Endodermal cell (in vitro differentiated cells): ENCODE data around the gene SRPRB. TPM values are rescaled to one million over a fixed set of nuclear protein-coding genes. Genes with fewer than 3 reads are reported as not detected.
A peak's percentile ranks its signal among the peaks of the same experiment; 100 is the strongest.

Experiments used
- DNase-seq: peaks from one replicate; pipeline ENCODE4 v3.0.0-alpha.2; 2017
- H3K27ac ChIP-seq: 2 replicates; pipeline ENCODE4 v1.5.1; 2013; ENCODE audit warnings: mild to moderate bottlenecking, low read depth, low read length, moderate library complexity
- H3K27me3 ChIP-seq: 2 replicates; pipeline ENCODE4 v1.6.1; 2013; ENCODE audit warnings: mild to moderate bottlenecking, low read length, moderate library complexity; ENCODE audit not compliant: insufficient read depth, control insufficient read depth, poor library complexity, severe bottlenecking
- H3K36me3 ChIP-seq: 2 replicates; pipeline ENCODE4 v1.7.0; 2013; ENCODE audit warnings: mild to moderate bottlenecking, low read length, moderate library complexity; ENCODE audit not compliant: control insufficient read depth, insufficient read depth
- H3K4me1 ChIP-seq: one replicate; pipeline ENCODE4 v1.7.0; 2013; ENCODE audit warnings: low read length; ENCODE audit not compliant: control insufficient read depth, insufficient read depth
- H3K4me3 ChIP-seq: 2 replicates; pipeline ENCODE4 v1.5.1; 2013; ENCODE audit warnings: mild to moderate bottlenecking, low read length, moderate library complexity
- H3K9ac ChIP-seq: 2 replicates; pipeline ENCODE4 v1.6.1; 2013; ENCODE audit warnings: mild to moderate bottlenecking, low read length, moderate library complexity; ENCODE audit not compliant: poor library complexity, severe bottlenecking; ENCODE audit errors: extremely low read depth
- H3K9me3 ChIP-seq: 2 replicates; pipeline ENCODE4 v1.6.1; 2013; ENCODE audit warnings: mild to moderate bottlenecking, low read length, moderate library complexity; ENCODE audit not compliant: control insufficient read depth
- H3K27ac Mint-ChIP-seq: 2 replicates; pipeline ENCODE4 v1.8.0; 2020; ENCODE audit warnings: mixed read lengths
- H3K27me3 Mint-ChIP-seq: 2 replicates; pipeline ENCODE4 v1.8.0; 2021; ENCODE audit warnings: mild to moderate bottlenecking, mixed read lengths; ENCODE audit not compliant: insufficient read depth
- H3K36me3 Mint-ChIP-seq: 2 replicates; pipeline ENCODE4 v1.8.0; 2020; ENCODE audit warnings: low read depth, mixed read lengths
- H3K4me1 Mint-ChIP-seq: 2 replicates; pipeline ENCODE4 v1.8.0; 2020; ENCODE audit warnings: mixed read lengths
- H3K4me3 Mint-ChIP-seq: 2 replicates; pipeline ENCODE4 v1.8.0; 2020; ENCODE audit warnings: mild to moderate bottlenecking, moderate library complexity, mixed read lengths
- H3K9me3 Mint-ChIP-seq: 2 replicates; pipeline ENCODE4 v1.8.0; 2020; ENCODE audit warnings: mild to moderate bottlenecking, mixed read lengths
- WGBS, 2 experiments: methylation state at CpG; one replicate each; pipeline versions ENCODE4 v1.1.5 to v1.1.7; 2013; ENCODE audit warnings: missing lambda C conversion rate in 2 of 2, mixed read lengths in 1 of 2; ENCODE audit not compliant: insufficient coverage in 1 of 2, insufficient read length in 1 of 2; 5-methylcytosine and 5-hydroxymethylcytosine counted together
- total RNA-seq, 2 donors: library from RNA; stranded (reverse); fragmentation: NEBNext Ultra II Directional in 1 of 2; extraction: Animal tissue kit (Norgen Biotek cat#: 25700) in 1 of 2; gene quantifications; 2 replicates in 1 of 2; 3 replicates in 1 of 2; pipeline ENCODE4 v1.2.1, GENCODE V29; 2021
- TF ChIP-seq, protein P1 (sequence below): fragments of 200-600 bp; sonication (generic); conservative IDR thresholded peaks from 2 replicates; pipeline ENCODE4 v1.5.0; 2021; ENCODE audit warnings: antibody characterized with exemption, mild to moderate bottlenecking

Gene SRPRB
- total RNA-seq, 2 donors from 2014 or later: 26.1 to 33.6 TPM

DNA sequence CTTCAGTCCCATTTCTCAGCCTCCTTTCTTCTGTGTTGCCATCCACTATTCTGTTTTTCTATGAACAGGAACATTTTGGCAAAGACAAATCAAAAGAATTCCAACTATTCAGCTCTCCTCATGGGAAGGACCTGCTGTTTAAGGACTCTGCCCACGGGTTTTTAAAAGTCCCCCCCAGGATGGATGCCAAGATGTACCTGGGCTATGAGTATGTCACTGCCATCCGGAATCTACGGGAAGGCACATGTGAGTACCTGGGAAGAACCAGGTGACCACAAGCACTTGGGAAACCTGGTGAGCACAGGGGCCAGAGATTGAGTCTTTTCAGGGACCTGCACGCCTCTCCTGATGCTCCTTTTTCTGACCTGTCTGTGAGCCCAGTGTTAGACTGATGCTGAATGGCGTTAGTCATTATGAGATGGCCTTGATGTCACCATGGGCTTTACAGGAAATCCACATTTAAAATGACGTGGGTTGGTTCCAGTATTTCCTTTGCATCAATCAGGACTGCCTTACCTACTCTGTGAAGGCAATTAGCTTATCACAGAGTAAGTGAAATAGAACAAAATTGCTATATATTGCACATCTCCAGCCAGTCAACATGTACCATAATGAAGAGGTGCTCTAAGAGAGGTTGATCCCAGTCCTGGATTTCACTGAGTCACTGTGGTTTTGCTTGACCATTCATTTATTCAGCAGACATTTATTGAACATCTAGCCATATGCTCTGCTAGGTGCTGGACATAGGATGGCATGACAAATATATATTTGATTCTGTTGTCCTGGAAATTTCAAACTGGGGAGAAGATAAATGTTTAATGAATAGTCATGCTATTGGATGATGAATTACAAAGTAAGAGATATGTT is 47.7 kb upstream of the SRPRB start:
- Mint-ChIP-seq H3K9me3 (no peaks in the 10 kb centered on the region), H3K27me3 (peaks cover 1% of the 10 kb centered on the region), H3K36me3 (no peaks in the 10 kb centered on the region), H3K27ac (no peak overlapping the region), H3K4me1 (peaks cover 18% of the 10 kb centered on the region), H3K4me3 (no peak overlapping the region)
- no peak for DNase-seq
- no peaks in the 10 kb centered on the region for H3K9me3 ChIP-seq
- H3K27ac ChIP-seq: no peak overlapping the region
- no peaks in the 10 kb centered on the region for H3K36me3 ChIP-seq
- H3K9ac ChIP-seq: no peak overlapping the region
- 91 to 95% methylated on average over 5 to 6 of the region's 6 CpGs for WGBS, 2 experiments
- H3K27me3 ChIP-seq: no peaks in the 10 kb centered on the region
- no peaks in the 10 kb centered on the region for H3K4me1 ChIP-seq
- TF ChIP-seq, protein P1, sequence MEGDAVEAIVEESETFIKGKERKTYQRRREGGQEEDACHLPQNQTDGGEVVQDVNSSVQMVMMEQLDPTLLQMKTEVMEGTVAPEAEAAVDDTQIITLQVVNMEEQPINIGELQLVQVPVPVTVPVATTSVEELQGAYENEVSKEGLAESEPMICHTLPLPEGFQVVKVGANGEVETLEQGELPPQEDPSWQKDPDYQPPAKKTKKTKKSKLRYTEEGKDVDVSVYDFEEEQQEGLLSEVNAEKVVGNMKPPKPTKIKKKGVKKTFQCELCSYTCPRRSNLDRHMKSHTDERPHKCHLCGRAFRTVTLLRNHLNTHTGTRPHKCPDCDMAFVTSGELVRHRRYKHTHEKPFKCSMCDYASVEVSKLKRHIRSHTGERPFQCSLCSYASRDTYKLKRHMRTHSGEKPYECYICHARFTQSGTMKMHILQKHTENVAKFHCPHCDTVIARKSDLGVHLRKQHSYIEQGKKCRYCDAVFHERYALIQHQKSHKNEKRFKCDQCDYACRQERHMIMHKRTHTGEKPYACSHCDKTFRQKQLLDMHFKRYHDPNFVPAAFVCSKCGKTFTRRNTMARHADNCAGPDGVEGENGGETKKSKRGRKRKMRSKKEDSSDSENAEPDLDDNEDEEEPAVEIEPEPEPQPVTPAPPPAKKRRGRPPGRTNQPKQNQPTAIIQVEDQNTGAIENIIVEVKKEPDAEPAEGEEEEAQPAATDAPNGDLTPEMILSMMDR: no peak
- no peak overlapping the region for H3K4me3 ChIP-seq

DNA sequence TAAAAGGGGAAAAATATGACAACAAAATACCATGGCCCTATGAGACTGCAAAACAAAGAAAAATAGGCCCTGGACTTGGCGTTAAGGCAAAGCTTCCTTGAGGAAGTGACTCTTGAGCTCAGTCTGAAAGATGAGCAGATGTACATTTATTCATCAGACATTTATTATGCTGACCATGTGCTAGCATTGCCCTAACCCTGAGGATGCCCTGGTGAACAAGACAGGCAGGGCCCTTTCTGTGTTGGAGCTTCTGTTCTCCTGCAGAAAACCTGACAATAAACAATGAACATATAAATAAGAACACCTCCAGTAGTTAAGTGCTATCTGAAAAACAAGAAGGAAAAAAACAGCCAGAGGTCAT is 47.1 kb upstream of the SRPRB start:
- Mint-ChIP-seq H3K27me3 (peaks cover 2% of the 10 kb centered on the region), H3K4me3 (no peak overlapping the region), H3K9me3 (no peaks in the 10 kb centered on the region), H3K36me3 (no peaks in the 10 kb centered on the region), H3K27ac (peak overlapping the region; percentile 11), H3K4me1 (peaks cover 18% of the 10 kb centered on the region)
- no peak overlapping the region for H3K4me3 ChIP-seq
- 81 to 100% methylated on average over 1 of the region's 1 CpG for WGBS, 2 experiments
- no peak for DNase-seq
- no peaks in the 10 kb centered on the region for H3K9me3 ChIP-seq
- H3K9ac ChIP-seq: no peak overlapping the region
- H3K27me3 ChIP-seq: peaks cover 6% of the 10 kb centered on the region
- H3K36me3 ChIP-seq: no peaks in the 10 kb centered on the region
- H3K4me1 ChIP-seq: no peaks in the 10 kb centered on the region
- TF ChIP-seq, protein P1: no peak
- no peak overlapping the region for H3K27ac ChIP-seq

DNA sequence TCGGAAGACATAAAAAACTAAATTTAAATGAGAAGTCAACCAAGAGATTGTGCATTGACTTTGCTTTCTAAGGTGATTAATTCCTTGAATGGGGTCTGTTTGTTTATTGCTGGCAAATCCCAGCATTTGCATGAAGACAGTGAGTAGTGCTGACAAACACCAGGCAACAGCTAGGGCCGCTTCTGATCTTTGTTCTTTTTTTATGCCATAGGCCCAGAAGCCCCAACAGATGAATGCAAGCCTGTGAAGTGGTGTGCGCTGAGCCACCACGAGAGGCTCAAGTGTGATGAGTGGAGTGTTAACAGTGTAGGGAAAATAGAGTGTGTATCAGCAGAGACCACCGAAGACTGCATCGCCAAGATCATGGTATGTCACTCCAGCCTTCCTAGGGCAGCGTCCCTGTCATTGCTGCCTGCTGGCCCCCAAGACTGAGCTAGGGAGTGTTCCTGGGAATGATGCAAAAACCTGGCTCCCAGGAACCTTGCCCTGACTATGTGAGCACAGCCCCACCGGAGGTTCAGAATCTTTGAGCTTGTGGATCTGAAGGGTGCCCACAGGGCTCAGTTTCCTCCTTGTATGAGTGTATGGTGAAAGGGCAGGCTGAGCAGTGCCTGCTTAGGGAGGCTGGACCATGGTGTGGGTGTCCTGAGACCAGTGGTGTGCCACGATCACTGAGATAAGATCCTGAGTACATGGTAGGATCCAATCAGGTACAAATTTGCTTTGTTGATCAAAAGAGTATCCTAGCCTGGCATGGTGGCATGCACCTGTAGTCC is 46.5 kb upstream of the SRPRB start:
- 83 to 86% methylated on average over 7 to 9 of the region's 9 CpGs for WGBS, 2 experiments
- DNase-seq: no peak
- Mint-ChIP-seq H3K4me3 (no peak overlapping the region), H3K9me3 (no peaks in the 10 kb centered on the region), H3K4me1 (peaks cover 18% of the 10 kb centered on the region), H3K27me3 (peaks cover 2% of the 10 kb centered on the region), H3K27ac (peak overlapping the region; percentile 11), H3K36me3 (no peaks in the 10 kb centered on the region)
- no peak overlapping the region for H3K9ac ChIP-seq
- no peaks in the 10 kb centered on the region for H3K36me3 ChIP-seq
- no peak overlapping the region for H3K4me3 ChIP-seq
- H3K9me3 ChIP-seq: no peaks in the 10 kb centered on the region
- TF ChIP-seq, protein P1: no peak
- H3K4me1 ChIP-seq: no peaks in the 10 kb centered on the region
- no peak overlapping the region for H3K27ac ChIP-seq
- peaks cover 12% of the 10 kb centered on the region for H3K27me3 ChIP-seq
